HUDEP-2 (cell line): ENCODE data around the gene KPNA1.
A peak's percentile ranks its signal among the peaks of the same experiment; 100 is the strongest.

Experiments used
- DNase-seq, 76 experiments: peaks; one replicate each; lab custom pipeline; 2025; ENCODE audit not compliant: unreplicated experiment in 76 of 76; lab: John Stamatoyannopoulos, UW

Gene KPNA1

DNA sequence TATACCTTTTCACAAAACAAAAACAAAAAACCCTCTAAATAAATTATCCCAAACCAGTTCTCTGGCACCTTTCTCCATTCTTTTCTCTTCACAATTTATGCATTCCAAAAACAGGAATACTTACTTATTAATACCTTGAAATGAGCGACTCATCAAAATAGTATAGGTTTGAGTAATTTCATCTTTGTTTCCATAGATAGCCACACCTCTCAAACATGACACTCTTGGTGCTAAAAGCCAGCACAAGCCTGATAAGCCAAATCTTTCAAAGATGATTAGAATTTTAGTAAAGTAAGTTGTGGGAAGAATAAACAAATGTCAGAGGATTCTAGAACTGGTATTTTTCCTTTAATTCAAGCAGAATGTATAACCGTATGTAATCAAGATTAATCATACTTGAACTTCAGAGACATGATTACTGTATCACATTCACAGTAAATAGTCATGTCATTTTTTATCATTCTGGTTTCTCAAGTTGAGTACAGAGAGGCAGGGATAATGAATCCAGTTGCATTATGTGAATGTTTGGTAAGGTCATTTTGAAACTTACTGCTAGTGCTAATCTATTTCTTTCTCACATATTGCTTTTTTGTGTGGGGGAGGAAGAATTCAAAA lies 86.8 kb downstream of the KPNA1 start:
- peak in 1 of 76 experiments; percentile 10 for DNase-seq

DNA sequence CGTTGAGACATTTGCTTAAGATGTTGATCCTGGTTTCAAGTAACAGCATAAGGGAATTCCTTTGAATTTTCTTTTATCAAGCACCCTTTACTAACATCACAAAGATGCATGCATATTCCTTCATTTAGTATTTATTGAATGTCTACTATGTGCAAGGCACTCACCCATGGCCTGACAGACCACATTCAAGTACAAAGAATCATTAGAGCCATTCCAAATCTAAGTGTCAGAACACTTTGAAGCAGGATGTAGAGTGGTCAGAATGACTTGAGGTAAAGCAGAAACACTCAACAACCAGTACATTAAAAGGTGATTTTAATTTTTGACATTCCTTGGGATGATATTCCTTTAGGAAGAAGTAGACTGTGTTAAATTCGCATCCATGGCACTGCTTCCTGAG lies 92.9 kb downstream of the KPNA1 start:
- DNase-seq: no peak

DNA sequence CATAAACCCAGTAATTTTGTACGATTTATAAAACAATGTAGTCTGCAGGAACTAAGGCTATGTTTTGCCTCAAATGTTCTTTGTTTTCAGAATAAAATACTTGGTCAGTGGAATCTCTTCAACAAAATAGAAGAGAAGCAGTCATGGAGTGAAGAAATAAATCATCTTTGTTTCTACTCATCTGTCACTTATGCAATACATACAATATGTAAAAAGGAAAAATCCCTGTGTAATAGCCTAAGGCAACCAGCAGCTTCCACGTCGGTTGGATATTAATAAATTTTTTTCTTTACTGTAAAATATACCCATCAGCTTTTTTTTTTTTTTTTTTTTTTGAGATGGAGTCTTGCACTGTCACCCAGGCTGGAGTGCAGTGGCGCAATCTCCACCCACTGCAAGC lies 93.6 kb downstream of the KPNA1 start:
- no peak for DNase-seq

DNA sequence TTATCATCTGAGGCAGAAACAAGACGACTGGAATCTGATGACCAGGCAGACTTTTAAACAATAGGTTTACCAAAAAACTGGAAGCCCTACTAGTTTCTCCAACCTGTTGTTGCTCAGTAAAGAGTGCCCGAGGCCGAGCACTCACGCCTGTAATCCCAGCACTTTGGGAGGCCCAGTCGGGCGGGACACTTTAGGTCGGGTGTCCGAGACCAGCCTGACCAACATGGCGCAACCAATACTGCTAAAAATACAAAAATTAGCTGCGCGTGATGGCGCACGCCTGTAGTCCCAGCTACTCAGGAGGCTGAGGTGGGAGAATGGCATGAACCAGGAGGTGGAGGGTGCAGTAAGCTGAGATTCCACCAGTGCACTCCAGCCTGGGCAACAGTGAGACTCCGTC lies 97.8 kb downstream of the KPNA1 start:
- no peak for DNase-seq

DNA sequence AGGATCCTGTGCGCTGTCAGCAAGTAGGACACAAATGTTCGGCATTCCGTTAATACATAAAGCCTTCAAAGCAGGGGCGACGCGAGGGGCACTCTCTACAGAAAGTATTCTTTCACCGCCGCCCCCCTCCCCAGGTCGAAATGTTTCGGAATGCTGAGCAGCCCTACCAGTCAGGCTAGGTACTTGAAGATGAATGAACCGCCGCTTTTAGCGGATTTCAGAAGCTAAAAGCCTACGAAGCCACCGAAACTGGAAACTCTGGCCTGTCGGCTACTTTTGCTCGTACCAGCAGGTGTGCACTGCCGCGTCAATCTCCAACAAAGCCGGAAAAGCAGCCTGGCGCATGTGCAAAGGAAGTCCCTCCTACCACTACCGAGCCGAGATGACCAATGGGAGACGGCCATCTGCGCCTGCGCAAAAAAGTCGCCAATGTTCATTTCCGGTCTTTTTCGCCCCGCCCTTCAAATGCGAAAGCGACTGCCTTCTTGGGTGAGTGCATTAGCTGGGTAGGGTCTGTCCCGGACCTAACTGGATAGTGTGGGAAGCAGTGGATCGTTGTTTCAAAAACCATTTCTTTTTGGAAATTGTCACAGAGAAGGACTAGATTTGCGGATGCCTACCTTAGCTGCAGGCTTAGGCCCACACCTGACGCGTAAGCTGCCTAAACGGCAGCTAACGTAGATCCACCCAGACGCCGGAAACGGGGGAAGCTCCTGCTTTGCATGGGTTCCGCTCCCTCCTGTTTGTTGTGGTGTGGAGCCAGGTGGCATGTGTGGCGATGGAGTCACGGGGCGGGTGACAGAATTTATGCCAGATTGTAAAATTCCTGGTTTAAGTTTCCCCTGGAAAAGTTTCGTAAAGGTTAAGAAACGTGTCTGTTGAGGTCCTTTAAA lies 98.7 kb downstream of the KPNA1 start, which contains the start of gene WDR5B:
TSS of gene WDR5B (minus strand) at position 301 of the 893 bp plus-strand sequence. CDS start 534 bp downstream, outside the sequence.
- no peak for DNase-seq

DNA sequence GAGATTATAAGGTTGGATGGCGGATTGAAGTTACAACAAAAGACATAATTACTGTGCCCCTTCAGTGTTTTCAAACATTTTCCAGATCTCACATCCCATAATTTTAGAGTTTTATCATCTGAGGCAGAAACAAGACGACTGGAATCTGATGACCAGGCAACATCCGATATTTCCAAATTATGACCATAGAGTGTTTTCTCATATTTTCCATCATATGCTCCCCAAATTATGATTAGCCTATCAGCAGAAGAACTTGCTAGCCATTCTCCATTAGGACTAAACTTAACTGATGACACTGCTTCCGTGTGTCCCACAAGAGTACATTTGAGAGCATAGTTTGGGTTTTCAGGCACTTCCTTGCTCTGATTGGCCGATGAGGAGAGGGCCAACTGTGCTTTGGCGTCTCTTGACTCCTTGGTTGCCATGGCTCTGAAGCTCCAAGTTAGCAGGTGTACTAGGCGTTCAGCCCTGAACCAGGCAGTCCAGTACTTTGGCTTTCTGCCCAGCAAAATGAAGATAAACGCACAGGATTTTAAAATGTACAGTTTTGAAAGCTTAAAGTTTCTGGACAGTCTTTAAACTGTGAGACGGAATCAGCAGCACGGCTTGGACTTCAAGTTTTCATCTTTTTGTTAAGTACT lies 99.5 kb downstream of the KPNA1 start:
- DNase-seq: no peak

DNA sequence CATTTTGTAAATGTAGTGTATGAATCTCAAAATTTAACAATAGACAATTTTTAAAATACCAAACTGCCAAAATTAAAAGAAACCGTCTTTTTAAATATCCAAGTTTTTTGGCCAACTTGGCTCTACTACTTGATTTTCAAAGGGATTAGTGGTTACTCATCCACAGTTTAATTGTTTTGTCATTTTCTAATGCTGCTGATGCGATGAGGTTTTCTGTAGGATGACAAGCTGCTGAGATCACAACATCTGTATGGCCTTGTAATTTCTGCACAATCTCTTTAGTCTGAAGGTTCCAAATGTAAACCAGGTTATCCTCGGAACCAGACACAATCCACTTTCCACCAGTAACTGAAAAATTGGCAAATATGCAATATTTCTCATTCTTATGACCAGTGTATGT lies 100.3 kb downstream of the KPNA1 start:
- no peak for DNase-seq

DNA sequence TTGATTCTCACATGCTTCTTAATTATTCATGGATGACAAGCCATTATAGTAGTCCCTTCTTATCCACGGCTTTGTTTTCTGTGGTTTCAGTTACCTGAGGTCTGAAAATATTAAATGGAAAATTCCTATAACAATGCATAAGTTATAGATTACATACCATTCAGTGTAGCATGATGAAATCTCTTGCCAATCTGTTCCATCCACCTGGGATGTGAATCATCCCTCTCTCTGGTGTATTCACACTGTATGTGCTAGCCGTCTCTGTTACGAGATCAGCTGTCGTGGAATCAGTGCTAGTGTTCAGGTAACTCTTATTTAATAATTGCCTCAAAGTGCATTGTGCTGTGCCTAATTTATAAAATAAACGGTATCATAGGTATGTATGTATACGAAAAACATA lies 104.1 kb downstream of the KPNA1 start:
- no peak for DNase-seq

DNA sequence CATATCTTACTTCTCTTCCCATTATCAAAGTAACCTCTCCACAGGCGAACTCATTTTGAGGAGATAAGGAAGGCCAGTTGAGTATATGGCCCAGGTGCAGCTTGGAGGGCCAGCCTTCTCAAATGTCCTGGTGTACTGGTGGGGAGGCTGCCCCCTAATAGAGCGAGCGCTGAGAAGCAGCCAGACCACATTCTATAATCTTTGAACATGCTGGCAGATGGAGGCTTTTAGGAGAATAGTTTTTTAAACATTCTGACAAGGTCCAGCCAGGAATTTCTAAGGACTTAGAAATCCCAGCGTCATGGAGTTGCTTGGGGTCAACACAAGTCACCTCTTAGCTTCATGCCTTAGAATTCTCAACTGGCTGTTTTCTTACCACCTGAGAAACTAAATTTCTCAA lies 104.6 kb downstream of the KPNA1 start:
- no peak for DNase-seq

DNA sequence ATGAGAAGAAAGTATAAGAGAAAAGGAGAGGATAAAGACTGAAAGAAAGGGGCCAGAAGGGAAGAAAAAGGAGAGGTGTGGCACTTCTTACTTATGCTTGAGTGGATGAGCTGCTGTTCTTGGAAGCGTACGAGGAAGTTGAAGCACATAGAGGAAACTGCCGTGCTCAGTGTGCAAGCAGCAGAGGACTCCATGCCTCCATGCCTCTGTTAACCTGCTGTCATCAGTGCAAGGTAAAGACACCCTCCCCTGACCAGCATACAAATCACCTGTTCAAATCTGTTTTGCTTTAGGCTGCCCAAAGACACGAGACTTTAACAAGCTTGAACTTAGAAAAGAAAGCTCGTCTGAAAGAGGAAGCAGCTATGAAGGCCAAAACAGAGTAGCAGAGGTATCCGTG lies 105.3 kb downstream of the KPNA1 start:
- DNase-seq: no peak

DNA sequence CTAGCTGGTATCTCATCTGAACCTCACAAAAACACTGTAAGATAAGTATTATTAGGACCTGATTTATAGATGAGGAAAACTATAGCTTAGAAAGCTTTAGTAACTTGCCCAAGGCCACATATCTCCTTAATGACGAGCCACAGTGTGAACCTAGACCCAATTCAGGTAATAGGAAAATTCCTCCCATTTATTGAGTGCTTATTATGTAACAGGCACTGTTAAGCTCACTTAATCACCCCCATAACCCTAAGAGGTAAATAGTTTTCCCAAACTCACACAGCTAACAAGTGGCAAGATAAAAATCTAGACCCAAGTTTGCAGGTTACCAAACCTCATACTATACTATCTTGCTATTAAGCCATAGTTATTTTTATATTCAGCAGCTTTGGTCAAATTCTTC lies 106.8 kb downstream of the KPNA1 start:
- no peak for DNase-seq

DNA sequence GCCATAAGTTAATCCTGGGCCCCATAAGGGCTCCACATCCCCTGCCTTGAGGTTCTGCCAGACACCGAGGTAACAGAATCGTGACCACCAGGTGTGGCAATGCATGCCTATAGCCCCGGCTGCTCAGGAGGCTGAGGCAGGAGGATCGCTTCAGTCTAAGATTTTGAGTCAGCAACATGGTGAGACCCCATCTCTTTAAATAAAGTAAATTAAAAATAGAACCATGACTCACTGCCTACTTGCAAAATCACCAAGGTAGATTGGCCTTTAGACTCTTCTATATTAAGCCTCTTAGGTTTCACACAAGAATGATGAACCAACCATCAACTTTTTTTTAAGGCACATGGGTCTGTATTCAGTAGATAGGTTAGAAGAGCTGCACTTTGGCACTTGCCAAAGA lies 108.5 kb downstream of the KPNA1 start:
- DNase-seq: no peak

DNA sequence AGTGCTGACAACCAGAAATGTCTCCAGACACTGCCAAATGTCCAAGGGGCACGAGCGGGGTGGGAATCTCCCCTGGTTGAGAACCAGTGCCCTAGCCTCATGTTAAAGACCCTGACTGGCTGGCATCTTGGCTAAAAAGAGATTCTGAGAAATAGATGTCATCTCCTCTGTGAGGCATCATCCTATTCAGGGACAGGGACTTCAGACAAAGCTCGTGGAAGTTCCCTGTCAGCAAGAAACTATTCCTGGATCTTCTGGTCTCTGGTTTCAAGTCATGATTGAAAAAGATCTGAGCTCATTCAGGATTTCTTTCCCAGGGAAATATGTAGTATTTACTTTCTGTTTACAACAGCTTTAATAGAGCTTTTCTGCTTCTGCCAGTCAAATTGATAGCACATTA lies 109.7 kb downstream of the KPNA1 start:
- no peak for DNase-seq

DNA sequence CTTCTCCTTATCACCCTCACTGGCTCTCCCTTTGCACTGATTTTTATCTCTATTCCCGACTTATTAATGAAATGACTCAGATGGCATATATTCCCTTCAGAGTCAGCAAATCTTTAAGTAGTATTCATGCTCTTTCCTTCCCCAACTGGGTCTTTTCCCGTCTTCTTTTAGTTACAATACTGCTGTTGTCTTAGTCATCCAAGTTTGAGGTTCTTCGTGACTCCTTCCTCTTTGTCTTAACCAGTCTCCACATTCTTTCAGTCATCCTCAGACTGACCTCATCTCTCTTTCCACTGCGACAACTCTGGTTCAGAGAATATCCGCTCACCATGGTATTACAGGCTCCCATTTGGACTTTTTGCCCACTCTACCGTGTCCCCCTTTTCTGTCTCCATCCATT lies 111.2 kb downstream of the KPNA1 start:
- no peak for DNase-seq

DNA sequence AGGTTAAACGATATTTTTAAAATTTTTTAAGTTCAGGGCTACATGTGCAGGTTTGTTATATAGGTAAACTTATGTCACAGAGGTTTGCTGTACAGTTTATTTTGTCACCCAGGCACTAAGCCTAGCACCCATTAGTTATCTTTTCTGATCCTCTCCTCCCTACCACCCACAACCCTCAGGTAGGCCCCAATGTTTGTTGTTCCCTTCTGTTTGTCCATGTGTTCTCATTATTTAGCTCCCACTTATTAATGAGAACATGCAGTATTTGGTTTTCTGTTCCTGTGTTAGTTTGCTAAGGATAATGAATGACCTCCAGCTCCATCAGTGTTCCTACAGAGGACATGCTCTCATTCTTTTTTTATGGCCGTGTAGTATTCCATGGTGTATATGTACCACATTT lies 115.8 kb downstream of the KPNA1 start:
- no peak for DNase-seq

DNA sequence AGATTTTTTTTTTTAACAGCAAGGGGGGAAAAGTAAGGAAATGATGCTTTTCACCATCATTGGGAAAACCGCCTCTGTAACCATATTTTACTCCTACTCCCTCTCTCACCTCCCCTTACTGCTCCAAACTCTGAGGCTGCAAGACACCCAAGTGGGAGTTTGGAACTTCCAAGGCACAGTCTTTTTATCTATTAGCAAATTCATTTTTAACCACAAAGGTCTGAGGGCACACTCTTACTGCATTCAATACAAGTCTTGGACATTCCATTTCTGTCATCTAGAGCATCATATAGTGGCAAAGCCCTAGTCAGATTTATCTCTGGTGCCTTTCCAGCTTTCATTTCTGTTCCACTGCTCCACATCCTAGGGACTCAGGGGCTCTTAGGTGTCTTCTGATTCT lies 117.5 kb downstream of the KPNA1 start:
- DNase-seq: no peak

DNA sequence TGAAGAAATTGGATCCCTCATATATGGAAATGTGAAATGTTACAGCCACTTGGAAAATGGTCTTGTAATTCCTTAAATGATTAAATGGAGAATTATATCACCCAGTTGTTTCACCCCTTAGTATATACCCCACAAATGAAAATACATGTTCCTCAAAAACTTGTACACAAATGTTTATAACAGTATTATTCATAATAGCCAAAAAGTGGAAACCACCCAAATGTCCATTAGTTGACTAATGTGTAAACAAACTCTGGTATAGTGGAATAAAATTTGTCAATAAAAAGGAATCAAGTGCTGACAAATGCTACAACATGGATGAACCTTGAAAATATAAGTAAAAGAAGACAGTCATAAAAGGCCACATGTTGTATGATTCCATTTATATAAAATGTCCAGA lies 118.2 kb downstream of the KPNA1 start:
- DNase-seq: no peak

DNA sequence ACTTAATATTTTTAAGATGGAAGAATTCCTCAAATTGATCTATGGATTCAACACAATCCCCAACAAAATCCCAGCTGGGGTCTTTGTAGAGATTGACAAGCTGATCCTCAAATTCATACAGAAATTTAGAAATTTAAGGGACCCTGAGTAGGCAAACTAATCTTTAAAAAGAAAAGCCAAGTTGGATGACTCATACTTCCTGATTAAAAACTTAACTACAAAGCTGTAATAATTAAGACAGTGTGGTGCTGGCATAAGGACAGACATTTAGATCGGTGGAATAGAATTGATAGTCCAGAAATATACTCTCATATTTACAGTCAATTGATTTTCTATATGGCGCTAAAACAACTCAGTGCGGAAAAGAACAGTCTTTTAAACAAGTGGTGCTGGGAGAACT lies 119.2 kb downstream of the KPNA1 start:
- DNase-seq: no peak

DNA sequence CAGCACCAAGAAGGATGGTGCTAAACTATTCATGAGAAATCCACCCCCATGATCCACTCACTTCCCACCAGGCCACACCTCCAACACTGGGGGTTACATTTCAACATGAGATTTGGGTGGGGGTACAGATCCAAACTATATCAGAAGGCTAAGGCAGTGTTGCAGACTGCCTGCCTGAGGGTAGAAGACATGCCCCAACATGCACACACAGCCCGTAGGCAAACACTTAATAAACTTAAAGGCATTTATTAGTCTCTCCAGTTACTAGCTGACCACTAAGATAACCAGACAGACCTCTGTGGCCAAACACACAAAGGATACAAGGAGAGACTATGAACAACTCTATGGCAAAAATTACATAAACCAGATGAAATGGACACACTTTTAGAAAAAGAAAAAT lies 120.6 kb downstream of the KPNA1 start:
- no peak for DNase-seq

DNA sequence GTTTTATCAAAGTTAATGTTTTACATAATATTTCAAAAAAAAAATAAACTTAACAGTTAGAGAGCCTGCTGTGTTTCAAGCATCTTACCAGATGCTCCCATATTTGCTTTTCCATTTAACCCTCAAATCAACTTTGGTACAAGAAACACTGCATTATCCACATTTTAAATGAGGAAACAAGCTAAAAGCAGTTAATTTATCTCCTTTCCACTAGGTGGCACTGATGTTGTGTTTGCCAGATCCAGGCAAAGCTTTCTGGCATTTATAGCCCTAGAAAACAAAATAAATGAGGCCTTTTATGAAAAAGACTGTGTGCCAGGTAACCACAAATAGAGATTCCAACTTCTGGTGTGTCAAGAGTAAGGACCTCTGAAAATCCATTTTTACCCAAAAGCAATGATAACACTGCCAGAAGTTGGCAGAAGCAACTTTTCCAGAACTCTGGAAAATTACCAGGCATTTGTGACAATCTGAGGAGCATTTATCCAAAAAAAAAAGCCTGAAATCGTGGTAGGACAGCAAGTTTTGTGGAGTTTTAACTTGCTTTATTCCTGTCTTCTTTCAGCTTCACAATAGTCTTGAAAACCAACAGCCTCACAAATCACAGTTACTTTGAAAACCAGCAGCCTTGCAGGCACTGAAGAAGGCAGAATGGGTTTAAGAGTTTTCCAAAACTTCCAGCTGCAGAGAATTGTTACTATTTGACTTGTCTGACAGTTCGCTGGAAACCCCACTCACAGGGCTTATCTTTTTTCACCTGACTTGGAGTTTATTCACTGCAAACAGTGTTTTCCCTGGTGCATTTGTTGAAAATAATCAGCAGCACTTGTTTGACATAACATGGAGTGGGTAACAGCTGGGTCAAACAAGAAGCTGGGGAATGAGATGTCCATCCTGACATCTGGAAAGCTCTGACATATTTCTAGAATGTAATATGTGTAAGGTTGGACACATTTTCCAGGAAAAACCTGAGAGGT lies 121.6 kb downstream of the KPNA1 start:
- peak in 35 of 76 experiments; percentile 1 to 67 (median 25) for DNase-seq
